ENCODE data around the gene FASTKD2. TPM values are rescaled to one million over a fixed set of nuclear protein-coding genes. Genes with fewer than 3 reads are reported as not detected.

FASTKD2 gene
- total RNA-seq, 1 experiment from 2014 or later, result 34.6 TPM

DNA sequence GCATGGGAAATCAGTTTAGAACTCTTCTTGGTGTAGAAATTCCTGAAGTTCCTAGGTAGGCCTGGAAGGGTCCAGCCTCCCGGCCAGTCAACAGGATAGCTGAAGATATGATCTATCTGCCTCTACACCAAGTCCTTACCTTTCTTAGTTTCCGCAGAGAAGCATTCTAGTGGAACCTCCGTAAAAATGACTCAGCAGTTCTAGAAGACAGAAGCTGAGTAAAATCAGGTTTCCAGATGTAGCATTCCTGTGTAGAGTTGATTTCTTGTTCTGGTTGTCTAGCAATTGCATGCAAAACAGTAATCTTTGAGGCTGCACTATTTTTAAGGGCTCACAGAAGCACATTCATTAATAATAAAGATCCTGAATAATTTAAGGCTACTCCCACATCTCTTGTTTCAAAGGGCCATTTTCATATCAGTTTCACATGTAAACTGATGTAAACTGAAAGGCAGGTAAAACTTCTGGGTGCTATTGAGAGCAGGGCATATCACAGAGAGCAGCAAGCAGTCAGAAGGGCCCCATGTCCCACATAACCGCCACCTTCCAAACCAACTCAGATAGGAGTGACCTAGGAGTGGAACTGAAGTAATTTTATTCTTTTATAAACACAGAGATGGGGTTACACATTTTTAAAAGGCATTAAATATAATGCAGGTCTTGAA is 44.0 kb upstream of the FASTKD2 start:
- Mint-ChIP-seq H3K27ac (ENCODE audit: low read depth, unreplicated experiment) (no peak overlapping the region), H3K27me3 (ENCODE audit: insufficient read depth, unreplicated experiment) (peaks cover 8% of the 10 kb centered on the region), H3K36me3 (ENCODE audit: insufficient read depth, unreplicated experiment) (no peaks in the 10 kb centered on the region), H3K4me1 (ENCODE audit: insufficient read depth, unreplicated experiment) (no peaks in the 10 kb centered on the region), H3K4me3 (ENCODE audit: unreplicated experiment) (no peak overlapping the region), H3K9me3 (ENCODE audit: unreplicated experiment) (peaks cover 7% of the 10 kb centered on the region)
- ChIA-PET POLR2A (no interaction called here), CTCF (interaction anchor here (0.7 kb wide), 1 partner anchor 77 kb away, joined by 3 read pairs; no protein-coding TSS in a partner anchor)
- no peak for DNase-seq (ENCODE audit: unreplicated experiment)
- no TSS peak for BruUV-seq (replicated peaks)
- intact Hi-C loops (cut with micrococcal nuclease), result no loop called here
- TF ChIP-seq, protein P1, sequence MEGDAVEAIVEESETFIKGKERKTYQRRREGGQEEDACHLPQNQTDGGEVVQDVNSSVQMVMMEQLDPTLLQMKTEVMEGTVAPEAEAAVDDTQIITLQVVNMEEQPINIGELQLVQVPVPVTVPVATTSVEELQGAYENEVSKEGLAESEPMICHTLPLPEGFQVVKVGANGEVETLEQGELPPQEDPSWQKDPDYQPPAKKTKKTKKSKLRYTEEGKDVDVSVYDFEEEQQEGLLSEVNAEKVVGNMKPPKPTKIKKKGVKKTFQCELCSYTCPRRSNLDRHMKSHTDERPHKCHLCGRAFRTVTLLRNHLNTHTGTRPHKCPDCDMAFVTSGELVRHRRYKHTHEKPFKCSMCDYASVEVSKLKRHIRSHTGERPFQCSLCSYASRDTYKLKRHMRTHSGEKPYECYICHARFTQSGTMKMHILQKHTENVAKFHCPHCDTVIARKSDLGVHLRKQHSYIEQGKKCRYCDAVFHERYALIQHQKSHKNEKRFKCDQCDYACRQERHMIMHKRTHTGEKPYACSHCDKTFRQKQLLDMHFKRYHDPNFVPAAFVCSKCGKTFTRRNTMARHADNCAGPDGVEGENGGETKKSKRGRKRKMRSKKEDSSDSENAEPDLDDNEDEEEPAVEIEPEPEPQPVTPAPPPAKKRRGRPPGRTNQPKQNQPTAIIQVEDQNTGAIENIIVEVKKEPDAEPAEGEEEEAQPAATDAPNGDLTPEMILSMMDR (IDR thresholded peaks at IDR 0.05; ENCODE audit: unreplicated experiment), result no peak

- Mint-ChIP-seq H3K27me3 (ENCODE audit: insufficient read depth, unreplicated experiment) (peaks cover 8% of the 10 kb centered on the region), H3K4me1 (ENCODE audit: insufficient read depth, unreplicated experiment) (no peaks in the 10 kb centered on the region), H3K27ac (ENCODE audit: low read depth, unreplicated experiment) (no peak overlapping the region), H3K36me3 (ENCODE audit: insufficient read depth, unreplicated experiment) (no peaks in the 10 kb centered on the region), H3K4me3 (ENCODE audit: unreplicated experiment) (no peak overlapping the region), H3K9me3 (ENCODE audit: unreplicated experiment) (peaks cover 7% of the 10 kb centered on the region)
- ChIA-PET CTCF (no interaction called here), POLR2A (interaction anchor here (1.2 kb wide), 1 partner anchor 46 kb away, joined by 3 read pairs; no protein-coding TSS in a partner anchor)
- intact Hi-C loops (cut with micrococcal nuclease), result no loop called here
- no peak for DNase-seq (ENCODE audit: unreplicated experiment)
- TF ChIP-seq, protein P1 (IDR thresholded peaks at IDR 0.05; ENCODE audit: unreplicated experiment), result no peak
- no TSS peak for BruUV-seq (replicated peaks)
Measured at GRCh38 chr2:206723288-206723687, 42.1 kb upstream of the FASTKD2 start.

GRCh38 chr2:206727287-206727686 is 38.1 kb upstream of the FASTKD2 start:
- Mint-ChIP-seq H3K27ac (ENCODE audit: low read depth, unreplicated experiment) (no peak overlapping the region), H3K4me3 (ENCODE audit: unreplicated experiment) (no peak overlapping the region), H3K36me3 (ENCODE audit: insufficient read depth, unreplicated experiment) (no peaks in the 10 kb centered on the region), H3K4me1 (ENCODE audit: insufficient read depth, unreplicated experiment) (no peaks in the 10 kb centered on the region), H3K9me3 (ENCODE audit: unreplicated experiment) (peaks cover 2% of the 10 kb centered on the region), H3K27me3 (ENCODE audit: insufficient read depth, unreplicated experiment) (peaks cover 26% of the 10 kb centered on the region)
- ChIA-PET POLR2A (no interaction called here), CTCF (interaction anchor here (0.5 to 1.2 kb wide), 3 partner anchors 33 to 123 kb away, joined by 3 read pairs; no protein-coding TSS in a partner anchor)
- TF ChIP-seq, protein P1 (IDR thresholded peaks at IDR 0.05; ENCODE audit: unreplicated experiment), result no peak
- DNase-seq (ENCODE audit: unreplicated experiment), result no peak
- intact Hi-C loops (cut with micrococcal nuclease), result no loop called here
- no TSS peak for BruUV-seq (replicated peaks)

GRCh38 chr2:206728277-206729199 is 36.9 kb upstream of the FASTKD2 start:
- ChIA-PET CTCF (interaction anchor here (1.2 kb wide), 1 partner anchor 34 kb away, joined by 3 read pairs; no protein-coding TSS in a partner anchor), POLR2A (interaction anchor here (0.7 to 1.3 kb wide), 3 partner anchors 12 to 37 kb away, joined by 3 read pairs; partner anchors contain the start of genes FASTKD2 and MDH1B)
- Mint-ChIP-seq H3K27ac (ENCODE audit: low read depth, unreplicated experiment) (no peak overlapping the region), H3K27me3 (ENCODE audit: insufficient read depth, unreplicated experiment) (peaks cover 34% of the 10 kb centered on the region), H3K4me1 (ENCODE audit: insufficient read depth, unreplicated experiment) (no peaks in the 10 kb centered on the region), H3K36me3 (ENCODE audit: insufficient read depth, unreplicated experiment) (no peaks in the 10 kb centered on the region), H3K4me3 (ENCODE audit: unreplicated experiment) (no peak overlapping the region), H3K9me3 (ENCODE audit: unreplicated experiment) (no peaks in the 10 kb centered on the region)
- TF ChIP-seq, protein P1 (IDR thresholded peaks at IDR 0.05; ENCODE audit: unreplicated experiment), result no peak
- intact Hi-C loops (cut with micrococcal nuclease), result no loop called here
- DNase-seq (ENCODE audit: unreplicated experiment), result peak; percentile 47
- no TSS peak for BruUV-seq (replicated peaks)

Data from MCF 10A (cell line).